Fibroblast of gingiva (primary cell): Measurements from ENCODE around the gene USP32.
"Not testable (repeated sequence)": the region's sequence is repeated elsewhere in the genome, so short reads cannot be mapped to it uniquely, and the experiment has no call there.

Experiments used
- DNase-seq: peaks from one replicate; pipeline ENCODE4 v3.0.0-alpha.2; 2011; ENCODE audit warnings: low read depth

USP32 gene

GRCh38 chr17:60410001-60410400 is 18.1 kb upstream of the USP32 start:
- DNase-seq: no peak

- no peak for DNase-seq
Measured at GRCh38 chr17:60406887-60407286, 15.0 kb upstream of the USP32 start.

GRCh38 chr17:60403962-60404361 is 12.0 kb upstream of the USP32 start:
- DNase-seq: no peak

GRCh38 chr17:60403523-60403810 is 11.5 kb upstream of the USP32 start:
- no peak for DNase-seq

- no peak for DNase-seq
Measured at GRCh38 chr17:60401819-60402218, 9.9 kb upstream of the USP32 start.

- no peak for DNase-seq
Measured at GRCh38 chr17:60398227-60398959, 6.5 kb upstream of the USP32 start.

- DNase-seq: no peak
Measured at GRCh38 chr17:60396412-60396811, 4.5 kb upstream of the USP32 start.

- DNase-seq: no peak
Measured at GRCh38 chr17:60395508-60396065, 3.7 kb upstream of the USP32 start.

- DNase-seq: no peak
Measured at GRCh38 chr17:60393840-60394723, 2.1 kb upstream of the USP32 start.

- peak; percentile 56 for DNase-seq
Measured at GRCh38 chr17:60392845-60393702, 1.1 kb upstream of the USP32 start.

- no peak for DNase-seq
Measured at GRCh38 chr17:60391471-60392041, 377 bp downstream of the USP32 start.

- peak; percentile 54 for DNase-seq
Measured at GRCh38 chr17:60390925-60391470, 935 bp downstream of the USP32 start.

GRCh38 chr17:60390186-60390585 is 1.7 kb downstream of the USP32 start:
- peak; percentile 77 for DNase-seq

- no peak for DNase-seq
Measured at GRCh38 chr17:60388742-60389141, 3.2 kb downstream of the USP32 start.

GRCh38 chr17:60387666-60388065 is 4.3 kb downstream of the USP32 start:
- no peak for DNase-seq

GRCh38 chr17:60386147-60387058 is 5.5 kb downstream of the USP32 start:
- DNase-seq: no peak

- not testable (repeated sequence) for DNase-seq
Measured at GRCh38 chr17:60384921-60385320, 7.0 kb downstream of the USP32 start.

- no peak for DNase-seq
Measured at GRCh38 chr17:60383379-60383778, 8.6 kb downstream of the USP32 start.

- DNase-seq: no peak
Measured at GRCh38 chr17:60381958-60382357, 10.0 kb downstream of the USP32 start.

GRCh38 chr17:60379461-60379860 is 12.5 kb downstream of the USP32 start:
- DNase-seq: not testable (repeated sequence)
